ENCODE data around the gene RMDN2.
A peak's percentile ranks its signal among the peaks of the same experiment; 100 is the strongest.

RMDN2 gene

GRCh38 chr2:37925063-37925897 lies at the start of gene RMDN2:
RMDN2 (plus strand) TSS chr2:37925287; CDS start chr2:37929278, 3,991 bp downstream.
- DNase-seq (ENCODE audit: low spot score) = peak; percentile 94

GRCh38 chr2:37875403-37875906 lies 49.6 kb upstream of the RMDN2 start:
- no peak for DNase-seq (ENCODE audit: low spot score)

GRCh38 chr2:37876227-37876626 lies 48.9 kb upstream of the RMDN2 start:
- no peak for DNase-seq (ENCODE audit: low spot score)

GRCh38 chr2:37877457-37878315 lies 47.4 kb upstream of the RMDN2 start:
- DNase-seq (ENCODE audit: low spot score) = peak; percentile 62

GRCh38 chr2:37878536-37878935 lies 46.6 kb upstream of the RMDN2 start:
- DNase-seq (ENCODE audit: low spot score) = no peak

- no peak for DNase-seq (ENCODE audit: low spot score)
Observed at GRCh38 chr2:37880551-37880950, 44.5 kb upstream of the RMDN2 start.

GRCh38 chr2:37881397-37881796 lies 43.7 kb upstream of the RMDN2 start:
- DNase-seq (ENCODE audit: low spot score) = no peak

- no peak for DNase-seq (ENCODE audit: low spot score)
Observed at GRCh38 chr2:37882036-37882435, 43.1 kb upstream of the RMDN2 start.

GRCh38 chr2:37883518-37883917 lies 41.6 kb upstream of the RMDN2 start:
- DNase-seq (ENCODE audit: low spot score) = no peak

GRCh38 chr2:37885329-37885993 lies 39.6 kb upstream of the RMDN2 start:
- DNase-seq (ENCODE audit: low spot score) = no peak

- DNase-seq (ENCODE audit: low spot score) = no peak
Observed at GRCh38 chr2:37886745-37887144, 38.3 kb upstream of the RMDN2 start.

GRCh38 chr2:37887286-37887685 lies 37.8 kb upstream of the RMDN2 start:
- no peak for DNase-seq (ENCODE audit: low spot score)

GRCh38 chr2:37890893-37891495 lies 34.1 kb upstream of the RMDN2 start:
- peak; percentile 83 for DNase-seq (ENCODE audit: low spot score)

GRCh38 chr2:37891846-37892435 lies 33.1 kb upstream of the RMDN2 start:
- DNase-seq (ENCODE audit: low spot score) = no peak

- DNase-seq (ENCODE audit: low spot score) = no peak
Observed at GRCh38 chr2:37892436-37893114, 32.5 kb upstream of the RMDN2 start.

GRCh38 chr2:37893327-37893726 lies 31.8 kb upstream of the RMDN2 start:
- no peak for DNase-seq (ENCODE audit: low spot score)

GRCh38 chr2:37894047-37894446 lies 31.0 kb upstream of the RMDN2 start:
- DNase-seq (ENCODE audit: low spot score) = no peak

- DNase-seq (ENCODE audit: low spot score) = no peak
Observed at GRCh38 chr2:37894601-37895000, 30.5 kb upstream of the RMDN2 start.

GRCh38 chr2:37895140-37895539 lies 29.9 kb upstream of the RMDN2 start:
- DNase-seq (ENCODE audit: low spot score) = no peak

- DNase-seq (ENCODE audit: low spot score) = peak; percentile 30
Observed at GRCh38 chr2:37896319-37896718, 28.8 kb upstream of the RMDN2 start.

GRCh38 chr2:37897511-37897910 lies 27.6 kb upstream of the RMDN2 start:
- no peak for DNase-seq (ENCODE audit: low spot score)

Measured in iPS-NIHi11 (cell line).